GM13976 (cell line): ENCODE results near the gene USP51.
A peak's percentile ranks its signal among the peaks of the same experiment; 100 is the strongest.
"Not testable (repeated sequence)": the region's sequence is repeated elsewhere in the genome, so short reads cannot be mapped to it uniquely, and the experiment has no call there.

Experiments
- DNase-seq: peaks from one replicate; pipeline ENCODE4 v3.0.0; 2012; ENCODE audit warnings: low spot score
- in situ Hi-C: fragments of 300-500 bp; cut with MboI; formaldehyde crosslinking; loops from one replicate; pipeline ENCODE4 v1.12.0; 2022; ENCODE audit warnings: low sequenced_read_pairs, mixed read lengths, inconsistent platforms; ENCODE audit not compliant: unreplicated experiment
- TF ChIP-seq, protein P1 (sequence below): IDR thresholded peaks from 2 replicates; pipeline ENCODE4 v1.5.1; 2012; ENCODE audit warnings: borderline replicate concordance, mild to moderate bottlenecking; ENCODE audit not compliant: insufficient read depth; ENCODE audit errors: extremely low read depth, missing control alignments, control extremely low read depth

Gene USP51

DNA sequence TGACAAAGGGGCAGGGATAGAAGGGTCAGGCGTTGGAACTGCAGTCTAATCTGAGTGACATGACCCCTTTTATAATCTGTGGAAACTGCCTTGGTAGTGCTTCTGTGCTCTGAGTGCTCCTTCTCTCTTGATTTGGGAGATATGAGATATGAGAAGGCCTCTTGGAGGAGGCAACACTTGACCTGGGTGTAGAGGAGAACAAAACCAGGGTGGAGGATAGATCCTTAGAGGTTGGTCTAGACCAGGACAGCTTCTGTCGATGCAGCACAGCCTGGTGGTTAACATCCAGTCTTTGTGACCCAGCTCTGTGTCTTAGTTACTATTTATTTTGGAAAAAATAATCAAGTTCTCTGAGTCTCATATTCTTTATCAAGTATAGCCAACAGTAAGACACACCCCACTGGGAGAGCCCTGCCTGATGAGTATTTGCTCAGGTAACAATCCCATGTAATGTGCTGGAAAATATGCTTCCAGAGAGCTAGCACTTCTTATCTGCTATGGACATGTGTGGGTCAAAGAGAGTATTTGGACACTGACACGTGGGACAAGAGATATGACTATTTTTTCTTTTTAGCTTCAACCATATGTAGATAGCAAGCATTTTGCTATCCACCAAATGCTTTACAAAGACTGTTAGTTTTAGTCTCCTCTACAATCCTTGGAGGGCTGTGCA, 9.1 kb downstream of the USP51 start:
- DNase-seq = no peak
- in situ Hi-C loops = no loop called here
- TF ChIP-seq, protein P1, sequence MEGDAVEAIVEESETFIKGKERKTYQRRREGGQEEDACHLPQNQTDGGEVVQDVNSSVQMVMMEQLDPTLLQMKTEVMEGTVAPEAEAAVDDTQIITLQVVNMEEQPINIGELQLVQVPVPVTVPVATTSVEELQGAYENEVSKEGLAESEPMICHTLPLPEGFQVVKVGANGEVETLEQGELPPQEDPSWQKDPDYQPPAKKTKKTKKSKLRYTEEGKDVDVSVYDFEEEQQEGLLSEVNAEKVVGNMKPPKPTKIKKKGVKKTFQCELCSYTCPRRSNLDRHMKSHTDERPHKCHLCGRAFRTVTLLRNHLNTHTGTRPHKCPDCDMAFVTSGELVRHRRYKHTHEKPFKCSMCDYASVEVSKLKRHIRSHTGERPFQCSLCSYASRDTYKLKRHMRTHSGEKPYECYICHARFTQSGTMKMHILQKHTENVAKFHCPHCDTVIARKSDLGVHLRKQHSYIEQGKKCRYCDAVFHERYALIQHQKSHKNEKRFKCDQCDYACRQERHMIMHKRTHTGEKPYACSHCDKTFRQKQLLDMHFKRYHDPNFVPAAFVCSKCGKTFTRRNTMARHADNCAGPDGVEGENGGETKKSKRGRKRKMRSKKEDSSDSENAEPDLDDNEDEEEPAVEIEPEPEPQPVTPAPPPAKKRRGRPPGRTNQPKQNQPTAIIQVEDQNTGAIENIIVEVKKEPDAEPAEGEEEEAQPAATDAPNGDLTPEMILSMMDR = no peak

DNA sequence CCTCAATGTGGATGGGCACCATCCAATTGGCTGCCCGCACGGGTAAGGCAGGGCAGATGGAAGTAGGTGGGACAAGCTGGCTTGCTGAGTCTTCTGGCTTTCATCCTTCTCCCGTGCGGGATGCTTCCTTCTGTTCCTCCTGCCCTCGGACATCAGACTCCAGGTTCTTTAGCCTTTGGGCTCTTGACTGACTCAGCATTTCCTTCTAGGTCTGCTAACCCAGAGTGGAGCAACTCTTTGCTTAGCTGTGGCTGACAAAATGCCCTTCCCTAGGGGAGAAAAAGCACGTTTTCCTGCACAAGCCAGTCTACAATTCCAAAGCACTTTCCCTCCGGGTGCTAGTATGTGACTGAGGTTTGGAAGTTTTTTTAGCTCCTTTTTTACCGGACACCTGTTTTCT, 9.7 kb downstream of the USP51 start:
- DNase-seq, in situ Hi-C loops: not testable (repeated sequence)

DNA sequence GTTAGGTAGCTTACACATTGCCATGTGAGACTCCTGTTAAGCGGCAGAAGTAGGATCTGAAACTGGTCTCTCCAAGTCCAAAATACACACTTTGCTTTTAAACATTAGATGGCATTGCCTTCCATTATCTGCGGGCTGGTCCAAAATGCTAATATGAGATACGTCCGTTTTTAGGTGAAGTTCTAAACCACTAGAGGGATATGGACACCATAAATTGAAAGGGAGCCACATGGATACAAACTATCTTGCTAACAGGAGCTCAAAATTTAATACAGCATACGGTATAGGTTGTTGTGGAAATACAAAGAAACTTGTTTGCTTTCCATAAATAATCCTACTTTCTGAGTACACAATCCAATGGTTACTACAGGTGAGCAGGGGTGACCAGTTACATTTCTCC, 23.9 kb downstream of the USP51 start:
- DNase-seq, in situ Hi-C loops: not testable (repeated sequence)

DNA sequence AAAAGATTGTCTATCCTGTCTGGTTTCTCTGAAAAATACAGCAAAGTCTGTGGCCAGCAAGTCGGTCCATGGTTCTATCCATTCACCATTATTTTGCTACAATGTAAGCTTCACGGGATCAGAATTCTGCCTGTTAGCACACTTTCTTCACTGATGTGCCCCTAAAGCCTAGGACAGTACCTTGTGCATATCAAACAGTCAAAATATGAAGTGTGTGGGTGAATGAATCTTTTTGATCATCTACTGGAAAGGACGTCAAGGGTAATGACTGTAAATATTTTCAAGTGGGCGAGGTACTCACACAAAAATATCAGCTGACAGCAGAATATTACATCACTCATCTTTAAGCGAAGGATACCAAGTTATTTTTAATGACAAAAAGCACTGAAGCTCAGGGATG, 24.5 kb downstream of the USP51 start:
- in situ Hi-C loops, DNase-seq: not testable (repeated sequence)

DNA sequence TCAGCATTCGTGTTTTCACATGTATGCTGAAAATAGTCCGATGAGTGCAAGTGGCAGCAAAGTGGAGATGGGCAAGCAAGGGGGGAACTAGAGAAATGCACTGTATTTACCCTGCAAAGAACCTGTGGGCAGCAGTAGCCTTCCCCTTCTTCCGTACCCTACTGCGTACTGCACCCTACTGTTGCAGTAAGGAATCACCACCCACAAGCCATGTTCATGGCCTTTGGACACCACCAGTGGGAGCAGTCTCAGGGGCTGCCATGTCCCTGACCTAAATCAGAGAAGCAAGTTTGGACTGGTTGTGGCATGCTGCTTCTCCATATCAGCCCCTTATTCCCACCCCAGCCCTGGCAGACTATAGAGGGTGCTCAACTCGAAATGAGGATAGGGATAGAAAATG, 25.6 kb downstream of the USP51 start:
- DNase-seq, in situ Hi-C loops: not testable (repeated sequence)

DNA sequence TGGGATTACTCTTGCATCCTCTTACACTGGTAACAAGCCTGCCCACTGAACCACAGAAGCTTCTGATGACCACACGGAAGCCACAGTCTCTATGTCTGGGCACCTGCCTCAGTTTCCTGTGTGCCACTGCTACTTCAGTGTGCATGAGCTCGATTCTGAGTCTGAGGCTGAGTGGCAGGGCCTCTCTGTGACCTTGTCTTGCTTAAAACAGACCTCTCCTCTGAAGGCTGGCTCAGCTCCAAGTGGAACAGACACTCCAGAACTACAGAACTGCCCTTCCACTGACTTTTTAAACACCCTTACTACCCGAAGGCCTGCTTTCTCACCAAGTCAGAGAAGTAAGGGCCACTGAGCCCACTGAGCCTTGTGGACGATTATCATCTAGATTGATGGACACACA, 29.7 kb downstream of the USP51 start:
- DNase-seq, in situ Hi-C loops: not testable (repeated sequence)

DNA sequence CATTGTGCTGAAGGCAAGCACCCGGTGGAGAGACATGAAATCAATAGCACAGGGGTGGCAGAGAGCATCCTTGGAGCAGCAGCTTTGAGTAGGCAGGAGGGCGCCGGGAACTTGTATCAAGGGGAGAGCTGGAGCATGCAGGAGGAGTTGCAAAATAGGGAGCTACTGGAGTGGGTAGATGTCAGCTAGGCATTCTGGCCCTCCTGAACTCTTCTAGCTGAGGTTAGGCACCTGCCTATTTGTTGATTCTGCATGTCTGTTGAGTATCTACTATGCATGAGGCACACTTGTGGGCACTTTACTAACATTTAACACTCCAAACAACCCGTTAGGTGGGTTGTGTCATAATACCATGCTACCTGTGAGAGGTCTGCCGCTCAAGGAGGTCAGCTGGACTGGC, 30.2 kb downstream of the USP51 start:
- DNase-seq, in situ Hi-C loops: not testable (repeated sequence)

DNA sequence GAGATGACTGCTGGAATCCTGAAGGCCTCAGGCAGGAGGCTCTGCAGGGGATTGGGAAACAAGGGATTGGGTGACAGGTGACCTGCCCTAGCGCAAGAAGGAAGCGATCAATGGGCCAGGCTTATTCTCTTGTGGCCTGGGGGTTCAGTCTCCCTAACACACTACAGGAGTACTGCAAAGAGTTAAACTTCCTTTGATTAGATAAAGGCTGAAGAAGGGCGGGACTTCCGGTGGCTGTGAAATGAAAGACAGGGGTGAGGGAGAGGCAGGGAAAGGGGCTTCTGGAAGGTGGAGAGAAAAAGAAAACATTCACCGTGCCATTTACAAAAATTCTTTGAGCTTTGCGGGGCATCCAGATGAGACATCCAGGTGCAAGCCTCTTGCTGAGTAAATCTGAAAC, 33.9 kb downstream of the USP51 start:
- DNase-seq, in situ Hi-C loops: not testable (repeated sequence)

DNA sequence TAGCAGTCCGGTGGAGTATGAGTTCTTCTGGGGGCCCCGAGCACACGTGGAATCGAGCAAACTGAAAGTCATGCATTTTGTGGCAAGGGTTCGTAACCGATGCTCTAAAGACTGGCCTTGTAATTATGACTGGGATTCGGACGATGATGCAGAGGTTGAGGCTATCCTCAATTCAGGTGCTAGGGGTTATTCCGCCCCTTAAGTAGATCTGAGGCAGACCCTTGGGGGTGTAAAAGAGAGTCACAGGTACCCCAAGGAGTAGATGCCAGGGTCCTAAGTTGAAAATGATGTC, 36.9 kb downstream of the USP51 start:
- DNase-seq = peak; percentile 8
- TF ChIP-seq, protein P1 = no peak
- in situ Hi-C loops = no loop called here

DNA sequence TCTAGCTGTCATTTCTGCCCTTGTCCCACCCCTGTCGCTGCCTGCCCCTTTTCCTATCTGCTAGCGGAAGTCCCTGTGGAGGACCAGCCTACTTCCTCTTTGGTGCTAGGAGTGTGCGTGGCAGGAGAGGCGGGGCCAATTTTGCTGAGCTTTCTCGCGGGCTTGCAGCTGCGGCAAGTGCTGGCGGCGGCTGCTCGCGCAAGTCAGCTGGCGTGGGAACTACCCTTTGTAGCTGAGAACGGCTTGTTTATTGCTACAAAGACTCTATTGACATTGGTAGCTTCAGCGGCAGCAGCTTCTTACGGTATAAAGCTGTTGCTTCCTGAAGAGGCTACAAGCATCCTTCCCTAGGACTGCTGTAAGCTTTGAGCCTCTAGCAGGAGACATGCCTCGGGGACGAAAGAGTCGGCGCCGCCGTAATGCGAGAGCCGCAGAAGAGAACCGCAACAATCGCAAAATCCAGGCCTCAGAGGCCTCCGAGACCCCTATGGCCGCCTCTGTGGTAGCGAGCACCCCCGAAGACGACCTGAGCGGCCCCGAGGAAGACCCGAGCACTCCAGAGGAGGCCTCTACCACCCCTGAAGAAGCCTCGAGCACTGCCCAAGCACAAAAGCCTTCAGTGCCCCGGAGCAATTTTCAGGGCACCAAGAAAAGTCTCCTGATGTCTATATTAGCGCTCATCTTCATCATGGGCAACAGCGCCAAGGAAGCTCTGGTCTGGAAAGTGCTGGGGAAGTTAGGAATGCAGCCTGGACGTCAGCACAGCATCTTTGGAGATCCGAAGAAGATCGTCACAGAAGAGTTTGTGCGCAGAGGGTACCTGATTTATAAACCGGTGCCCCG, 37.4 kb downstream of the USP51 start, which contains the start of gene MAGEH1:
MAGEH1 (plus strand) TSS at position 138 of the 843 bp plus-strand sequence; CDS start at position 386, 248 bp downstream.
- TF ChIP-seq, protein P1 = no peak
- peak; percentile 72 for DNase-seq
- in situ Hi-C loops = no loop called here
